Measurements from ENCODE around the gene MITF. TPM values are rescaled to one million over a fixed set of nuclear protein-coding genes. Genes with fewer than 3 reads are reported as not detected.

Gene MITF
- total RNA-seq, 1 donor from 2014 or later: 5.8 TPM

GRCh38 chr3:69753179-69753775, 14.0 kb downstream of the MITF start:
- no peak overlapping the region for H3K4me3 Mint-ChIP-seq (ENCODE audit: unreplicated experiment)
- peaks cover 10% of the 10 kb centered on the region for H3K9me3 Mint-ChIP-seq (ENCODE audit: unreplicated experiment)
- no peak overlapping the region for H3K27ac Mint-ChIP-seq (ENCODE audit: unreplicated experiment)
- no peaks in the 10 kb centered on the region for H3K36me3 Mint-ChIP-seq (ENCODE audit: unreplicated experiment)
- TF ChIP-seq, protein P1, sequence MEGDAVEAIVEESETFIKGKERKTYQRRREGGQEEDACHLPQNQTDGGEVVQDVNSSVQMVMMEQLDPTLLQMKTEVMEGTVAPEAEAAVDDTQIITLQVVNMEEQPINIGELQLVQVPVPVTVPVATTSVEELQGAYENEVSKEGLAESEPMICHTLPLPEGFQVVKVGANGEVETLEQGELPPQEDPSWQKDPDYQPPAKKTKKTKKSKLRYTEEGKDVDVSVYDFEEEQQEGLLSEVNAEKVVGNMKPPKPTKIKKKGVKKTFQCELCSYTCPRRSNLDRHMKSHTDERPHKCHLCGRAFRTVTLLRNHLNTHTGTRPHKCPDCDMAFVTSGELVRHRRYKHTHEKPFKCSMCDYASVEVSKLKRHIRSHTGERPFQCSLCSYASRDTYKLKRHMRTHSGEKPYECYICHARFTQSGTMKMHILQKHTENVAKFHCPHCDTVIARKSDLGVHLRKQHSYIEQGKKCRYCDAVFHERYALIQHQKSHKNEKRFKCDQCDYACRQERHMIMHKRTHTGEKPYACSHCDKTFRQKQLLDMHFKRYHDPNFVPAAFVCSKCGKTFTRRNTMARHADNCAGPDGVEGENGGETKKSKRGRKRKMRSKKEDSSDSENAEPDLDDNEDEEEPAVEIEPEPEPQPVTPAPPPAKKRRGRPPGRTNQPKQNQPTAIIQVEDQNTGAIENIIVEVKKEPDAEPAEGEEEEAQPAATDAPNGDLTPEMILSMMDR (IDR thresholded peaks at IDR 0.05): no peak
- H3K4me1 Mint-ChIP-seq (ENCODE audit: unreplicated experiment): peaks cover 9% of the 10 kb centered on the region
- H3K27me3 Mint-ChIP-seq (ENCODE audit: unreplicated experiment): no peaks in the 10 kb centered on the region
- DNase-seq (ENCODE audit: extremely low spot score, unreplicated experiment): no peak

DNA sequence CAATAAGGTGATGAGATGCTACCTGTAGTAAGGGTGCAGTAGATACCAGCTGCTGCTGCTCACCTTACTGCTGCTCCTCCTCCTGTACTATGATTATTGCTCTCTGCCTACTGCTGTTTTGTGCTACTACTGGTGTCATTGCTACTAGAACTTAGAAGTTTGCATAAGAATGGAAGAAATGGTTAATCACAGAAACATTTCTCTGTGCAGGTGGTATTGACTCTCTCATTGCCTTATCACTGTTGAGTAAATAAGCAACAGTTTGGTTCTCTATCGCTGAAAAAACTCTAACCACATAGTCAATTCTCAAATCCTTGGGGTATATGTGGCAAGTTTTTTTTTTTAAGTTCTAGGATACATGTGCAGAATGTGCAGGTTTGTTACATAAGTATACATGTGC, 16.5 kb downstream of the MITF start:
- H3K4me3 Mint-ChIP-seq (ENCODE audit: unreplicated experiment): no peak overlapping the region
- TF ChIP-seq, protein P1 (IDR thresholded peaks at IDR 0.05): no peak
- H3K27ac Mint-ChIP-seq (ENCODE audit: unreplicated experiment): no peak overlapping the region
- no peak for DNase-seq (ENCODE audit: extremely low spot score, unreplicated experiment)
- H3K9me3 Mint-ChIP-seq (ENCODE audit: unreplicated experiment): peaks cover 10% of the 10 kb centered on the region
- H3K36me3 Mint-ChIP-seq (ENCODE audit: unreplicated experiment): no peaks in the 10 kb centered on the region
- H3K27me3 Mint-ChIP-seq (ENCODE audit: unreplicated experiment): no peaks in the 10 kb centered on the region
- no peaks in the 10 kb centered on the region for H3K4me1 Mint-ChIP-seq (ENCODE audit: unreplicated experiment)

DNA sequence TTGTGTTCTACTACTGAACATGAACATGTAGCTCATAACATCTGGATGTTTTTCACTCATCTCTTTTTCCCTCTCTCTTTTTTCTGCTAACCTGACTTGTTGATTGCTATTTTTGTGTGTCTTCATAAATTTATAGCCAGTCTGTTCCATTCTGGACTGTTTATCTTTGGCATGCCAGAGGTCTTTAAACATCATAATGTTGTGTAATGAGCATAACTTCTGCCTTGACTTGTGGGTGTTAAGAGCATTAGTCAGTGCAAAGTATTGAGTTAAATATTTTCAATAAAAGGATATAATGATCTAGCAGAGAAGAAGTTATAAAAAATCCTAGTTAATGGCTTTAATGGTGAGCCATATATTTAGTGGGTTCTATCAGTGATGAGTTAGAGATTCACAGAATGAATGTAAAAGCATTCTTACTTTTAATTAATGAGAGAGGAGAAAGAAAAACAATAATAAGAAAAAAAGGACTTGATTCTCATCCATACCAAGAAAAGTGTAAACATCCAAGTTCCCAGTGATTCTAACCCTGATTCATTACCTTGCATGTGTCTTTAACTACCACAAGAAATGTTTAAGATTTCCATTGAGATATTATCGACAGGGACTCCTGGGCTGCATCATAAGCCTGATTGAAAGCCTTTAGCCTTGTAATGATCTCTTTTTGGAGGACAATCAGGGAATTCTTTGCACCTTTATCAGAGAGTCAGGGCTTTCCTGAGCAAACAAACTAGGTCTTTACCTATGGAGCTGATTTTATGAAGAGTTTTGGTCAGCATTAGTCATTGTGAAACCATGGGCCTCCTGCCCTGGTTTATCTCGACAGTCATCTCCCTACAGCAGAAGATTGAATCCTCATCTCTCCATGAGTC, 22.9 kb downstream of the MITF start:
- Mint-ChIP-seq H3K27ac (ENCODE audit: unreplicated experiment) (peak overlapping the region; percentile 62), H3K27me3 (ENCODE audit: unreplicated experiment) (no peaks in the 10 kb centered on the region), H3K4me1 (ENCODE audit: unreplicated experiment) (peaks cover 48% of the 10 kb centered on the region), H3K36me3 (ENCODE audit: unreplicated experiment) (no peaks in the 10 kb centered on the region), H3K9me3 (ENCODE audit: unreplicated experiment) (no peaks in the 10 kb centered on the region), H3K4me3 (ENCODE audit: unreplicated experiment) (no peak overlapping the region)
- TF ChIP-seq, protein P1 (IDR thresholded peaks at IDR 0.05): no peak
- no peak for DNase-seq (ENCODE audit: extremely low spot score, unreplicated experiment)

DNA sequence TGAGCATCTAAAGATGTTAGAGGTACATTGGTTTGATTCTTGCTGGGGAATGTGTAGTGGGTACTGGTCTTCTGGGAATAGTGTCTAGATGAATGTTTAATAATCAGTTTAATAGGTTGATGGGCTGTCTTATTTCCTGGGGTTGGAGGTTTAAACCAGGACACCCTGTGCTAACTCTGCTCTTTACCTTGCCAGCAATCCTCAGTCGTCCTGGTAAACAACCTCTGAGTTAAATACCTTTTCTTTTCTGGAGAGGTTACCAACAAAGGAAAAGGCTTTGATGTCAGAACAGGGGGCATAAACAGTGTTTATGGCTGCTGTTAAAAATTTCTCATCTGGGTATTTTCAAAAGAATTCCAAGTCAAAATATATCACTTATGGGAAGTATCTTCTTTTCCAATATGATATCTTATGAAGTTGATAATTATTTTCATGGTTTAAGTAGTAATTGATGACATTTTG, 23.5 kb downstream of the MITF start:
- Mint-ChIP-seq H3K4me3 (ENCODE audit: unreplicated experiment) (no peak overlapping the region), H3K9me3 (ENCODE audit: unreplicated experiment) (no peaks in the 10 kb centered on the region), H3K27ac (ENCODE audit: unreplicated experiment) (peak overlapping the region; percentile 62), H3K36me3 (ENCODE audit: unreplicated experiment) (no peaks in the 10 kb centered on the region), H3K27me3 (ENCODE audit: unreplicated experiment) (no peaks in the 10 kb centered on the region), H3K4me1 (ENCODE audit: unreplicated experiment) (peaks cover 48% of the 10 kb centered on the region)
- TF ChIP-seq, protein P1 (IDR thresholded peaks at IDR 0.05): no peak
- DNase-seq (ENCODE audit: extremely low spot score, unreplicated experiment): no peak

GRCh38 chr3:69763458-69763857, 24.2 kb downstream of the MITF start:
- no peak for DNase-seq (ENCODE audit: extremely low spot score, unreplicated experiment)
- Mint-ChIP-seq H3K4me3 (ENCODE audit: unreplicated experiment) (no peak overlapping the region), H3K27ac (ENCODE audit: unreplicated experiment) (peak overlapping the region; percentile 69)

More at GRCh38 chr3:69763458-69763857, 24.2 kb downstream of the MITF start:
- no peaks in the 10 kb centered on the region for H3K36me3 Mint-ChIP-seq (ENCODE audit: unreplicated experiment)
- TF ChIP-seq, protein P1 (IDR thresholded peaks at IDR 0.05): no peak
- no peaks in the 10 kb centered on the region for H3K9me3 Mint-ChIP-seq (ENCODE audit: unreplicated experiment)
- no peaks in the 10 kb centered on the region for H3K27me3 Mint-ChIP-seq (ENCODE audit: unreplicated experiment)
- H3K4me1 Mint-ChIP-seq (ENCODE audit: unreplicated experiment): peaks cover 53% of the 10 kb centered on the region

All from osteocyte (in vitro differentiated cells).